IMR-90 (cell line): Measurements from ENCODE around the gene OPRL1.

Source experiments
- CTCF ChIP-seq: conservative IDR thresholded peaks from 2 replicates; pipeline ENCODE4 v1.5.1; 2012; ENCODE audit warnings: mild to moderate bottlenecking, low read depth, low read length, improper control_type of control experiment
- MXI1 ChIP-seq: IDR thresholded peaks from 2 replicates; pipeline ENCODE4 v1.6.1; 2012; ENCODE audit warnings: low read depth, mild to moderate bottlenecking, low read length, moderate library complexity, borderline replicate concordance
- POLR2A ChIP-seq: IDR thresholded peaks from 2 replicates; pipeline ENCODE4 v1.6.1; 2012; ENCODE audit warnings: mild to moderate bottlenecking, low read depth, low read length
- RAD21 ChIP-seq: IDR thresholded peaks from 2 replicates; pipeline ENCODE4 v1.6.1; 2012; ENCODE audit warnings: low read length, improper control_type of control experiment

- no peak for TF ChIP-seq MXI1
- TF ChIP-seq CTCF: no peak
- no peak for TF ChIP-seq POLR2A
- no peak for TF ChIP-seq RAD21
Observed at GRCh38 chr20:64106435-64106961, 26.6 kb downstream of the OPRL1 start.
